ENCODE data around the gene NPHP4. TPM values are rescaled to one million over a fixed set of nuclear protein-coding genes. Genes with fewer than 3 reads are reported as not detected.

The NPHP4 gene
- polyA plus RNA-seq, 2 of the 4 experiments (the other 2 are of a cell fraction), result 2.9 to 5.1 TPM

GRCh38 chr1:5998906-5999301 lies 6.7 kb upstream of the NPHP4 start:
- ChIA-PET POLR2A (no interaction called here), CTCF (no interaction called here)
- Histone ChIP-seq H3K4me1 (peaks cover 2% of the 10 kb centered on the region; the same call in 1 of the 3 replicates), H3K9me3 (no peaks in the 10 kb centered on the region), H3K4me2 (no peak overlapping the region), H3K27ac (no peak overlapping the region), H3K4me3 (no peak overlapping the region)
- DNase-seq (ENCODE audit: low read depth in 1 of 2, low spot score in 1 of 2) (no peak), FAIRE-seq (no peak), ATAC-seq (no peak)
- WGBS (ENCODE audit: missing lambda C conversion rate), result 93% methylated on average over 17 of the region's 19 CpGs
- TF ChIP-seq RFX5 (IDR thresholded peaks at IDR 0.05) (no peak), ZNF302 (CRISPR knock-in tag; IDR thresholded peaks at IDR 0.05) (no peak), CBX8 (IDR thresholded peaks at IDR 0.05) (no peak), FOXS1 (CRISPR knock-in tag; IDR thresholded peaks at IDR 0.05) (no peak), CTCF (IDR thresholded peaks at IDR 0.05) (no peak), GATA3 (IDR thresholded peaks at IDR 0.05; ENCODE audit: borderline replicate concordance) (no peak), JUNB (IDR thresholded peaks at IDR 0.05) (no peak), REST (IDR thresholded peaks at IDR 0.05) (no peak), NFE2L2 (conservative IDR thresholded peaks at IDR 0.05; ENCODE audit: low read length) (no peak)
- TF ChIP-seq, protein P1, sequence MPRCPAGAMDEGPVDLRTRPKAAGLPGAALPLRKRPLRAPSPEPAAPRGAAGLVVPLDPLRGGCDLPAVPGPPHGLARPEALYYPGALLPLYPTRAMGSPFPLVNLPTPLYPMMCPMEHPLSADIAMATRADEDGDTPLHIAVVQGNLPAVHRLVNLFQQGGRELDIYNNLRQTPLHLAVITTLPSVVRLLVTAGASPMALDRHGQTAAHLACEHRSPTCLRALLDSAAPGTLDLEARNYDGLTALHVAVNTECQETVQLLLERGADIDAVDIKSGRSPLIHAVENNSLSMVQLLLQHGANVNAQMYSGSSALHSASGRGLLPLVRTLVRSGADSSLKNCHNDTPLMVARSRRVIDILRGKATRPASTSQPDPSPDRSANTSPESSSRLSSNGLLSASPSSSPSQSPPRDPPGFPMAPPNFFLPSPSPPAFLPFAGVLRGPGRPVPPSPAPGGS (IDR thresholded peaks at IDR 0.05), result no peak

DNA sequence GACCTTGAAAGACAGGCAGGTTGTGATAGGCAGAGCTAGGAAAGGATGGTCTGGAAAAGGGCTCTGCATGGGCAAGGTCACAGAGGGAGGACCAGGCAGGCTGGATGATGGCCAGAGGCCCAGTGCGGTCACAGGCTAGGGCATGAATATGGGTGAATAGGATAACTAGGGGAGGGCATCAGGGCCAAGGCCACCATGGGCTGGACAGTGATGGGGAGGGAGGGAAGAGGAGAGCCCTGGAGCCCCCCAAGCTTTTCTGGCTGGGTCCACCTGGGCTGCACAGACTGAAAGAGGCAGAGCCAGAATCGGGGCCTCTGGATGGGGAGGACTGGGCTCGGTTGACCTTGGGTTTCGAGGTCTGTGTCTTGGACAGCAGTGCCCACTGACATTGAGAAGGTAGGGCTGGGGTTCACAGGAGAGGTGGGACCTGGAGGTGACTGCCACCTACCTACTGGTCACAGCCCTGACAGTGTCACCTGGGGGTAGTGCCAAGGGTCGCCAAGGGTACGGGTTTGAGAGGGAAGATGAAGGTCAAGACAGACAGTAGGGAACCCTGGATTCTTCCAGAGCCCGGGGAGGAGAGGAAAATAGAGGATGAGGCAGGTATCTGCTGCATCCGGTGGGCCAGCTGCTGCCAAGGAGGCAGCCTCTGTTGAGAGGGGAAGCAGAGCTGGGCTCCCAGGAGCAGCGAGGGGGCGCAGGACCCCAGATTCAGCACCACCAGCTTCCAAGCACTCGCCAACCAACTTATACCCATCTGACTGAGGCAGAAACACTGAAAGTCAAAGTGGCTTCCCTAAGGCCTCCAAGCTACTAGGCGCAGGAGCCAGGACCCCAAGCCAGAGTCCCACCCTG lies 6.1 kb upstream of the NPHP4 start:
- no peak for DNase-seq (ENCODE audit: low read depth in 1 of 2, low spot score in 1 of 2)
- Histone ChIP-seq H3K27ac (no peak overlapping the region), H3K4me1 (peaks cover 6% of the 10 kb centered on the region; the same call in 1 of the 3 replicates), H3K4me2 (no peak overlapping the region), H3K9me3 (no peaks in the 10 kb centered on the region), H3K4me3 (no peak overlapping the region)
- ChIA-PET CTCF (no interaction called here), POLR2A (no interaction called here)
- WGBS (ENCODE audit: missing lambda C conversion rate), result 93% methylated on average over 11 of the region's 12 CpGs
- FAIRE-seq, result no peak
- no peak for ATAC-seq
- no peak for TF ChIP-seq MAZ (IDR thresholded peaks at IDR 0.05; ENCODE audit: borderline replicate concordance, low read depth, low read length)
- TF ChIP-seq TFCP2L1 (CRISPR knock-in tag; IDR thresholded peaks at IDR 0.05), result no peak
- no peak for TF ChIP-seq EHMT2 (IDR thresholded peaks at IDR 0.05; ENCODE audit: low read depth)
- TF ChIP-seq NFE2L2 (conservative IDR thresholded peaks at IDR 0.05; ENCODE audit: low read length), result no peak
- no peak for TF ChIP-seq CBX2 (IDR thresholded peaks at IDR 0.05; ENCODE audit: borderline replicate concordance, low read depth)
- TF ChIP-seq EHF (CRISPR knock-in tag; IDR thresholded peaks at IDR 0.05), result no peak
- TF ChIP-seq HOXB13 (CRISPR knock-in tag; IDR thresholded peaks at IDR 0.05; ENCODE audit: low read depth), result no peak

- Histone ChIP-seq H3K4me1 (peaks cover 6% of the 10 kb centered on the region; the same call in 1 of the 3 replicates), H3K4me3 (no peak overlapping the region), H3K4me2 (no peak overlapping the region), H3K27ac (no peak overlapping the region), H3K9me3 (no peaks in the 10 kb centered on the region)
- FAIRE-seq (no peak), DNase-seq (ENCODE audit: low read depth in 1 of 2, low spot score in 1 of 2) (no peak), ATAC-seq (no peak)
- ChIA-PET POLR2A (no interaction called here), CTCF (no interaction called here)
- TF ChIP-seq TFCP2L1 (CRISPR knock-in tag; IDR thresholded peaks at IDR 0.05) (no peak), CEBPB (IDR thresholded peaks at IDR 0.05) (no peak)
- WGBS (ENCODE audit: missing lambda C conversion rate), result 59% methylated on average over 4 of the region's 5 CpGs
Observed at GRCh38 chr1:5997316-5997715, 5.1 kb upstream of the NPHP4 start.
